ENCODE data around the gene BANF2.

GRCh38 chr20:17732907-17733521, 33.2 kb downstream of the BANF2 start:
- TF ChIP-seq POLR2AphosphoS5 (IDR thresholded peaks at IDR 0.05; ENCODE audit: borderline replicate concordance, low read depth, low read length) (no peak), EZH2 (IDR thresholded peaks at IDR 0.05) (no peak), FOXP2 (optimal IDR thresholded peaks at IDR 0.05; ENCODE audit: control extremely low read depth, extremely low read length, insufficient read depth) (no peak)
